Upper lobe of right lung (tissue), 1 donor: Measurements from ENCODE around the gene KRT84. TPM values are rescaled to one million over a fixed set of nuclear protein-coding genes. Genes with fewer than 3 reads are reported as not detected.

ENCODE experiments used
- ATAC-seq: fragments of 200-7000 bp; cut with Tn5 transposase; one replicate; pipeline ENCODE4 v1.9.1; 2020; ENCODE audit warnings: mild to moderate bottlenecking, moderate library complexity
- DNase-seq: peaks from one replicate; pipeline ENCODE4 v3.0.0-alpha.2; 2020
- H3K27ac ChIP-seq: fragments of 200-600 bp; one replicate; pipeline ENCODE4 v1.8.0; 2022
- H3K27me3 ChIP-seq: fragments of 200-600 bp; one replicate; pipeline ENCODE4 v1.8.0; 2022; ENCODE audit warnings: mild to moderate bottlenecking
- H3K36me3 ChIP-seq: fragments of 200-600 bp; one replicate; pipeline ENCODE4 v1.8.0; 2022
- H3K4me1 ChIP-seq: fragments of 200-600 bp; one replicate; pipeline ENCODE4 v1.8.0; 2022
- H3K4me3 ChIP-seq: fragments of 200-600 bp; one replicate; pipeline ENCODE4 v1.8.0; 2022; ENCODE audit warnings: mild to moderate bottlenecking
- H3K9me3 ChIP-seq: fragments of 200-600 bp; one replicate; pipeline ENCODE4 v1.8.0; 2022
- intact Hi-C: fragments of 100-400 bp; cut with DNase I; formaldehyde crosslinking; loops from one replicate; pipeline ENCODE4 v1.11.0; 2022
- total RNA-seq: library from RNA; stranded (reverse); fragmentation: NEBNext Ultra II Directional; extraction: Animal tissue kit (Norgen Biotek cat#: 25700); gene quantifications from one replicate; pipeline ENCODE4 v1.2.1, GENCODE V29; 2021
- TF ChIP-seq, protein P1 (sequence below): fragments of 200-600 bp; IDR thresholded peaks from one replicate; pipeline ENCODE4 v1.8.0; 2022; ENCODE audit warnings: antibody characterized with exemption
- donor health status: DM: no; HTN: yes; CAD: no; lungs with severe emphysema.

The KRT84 gene
- total RNA-seq, 1 donor from 2014 or later = not detected

DNA sequence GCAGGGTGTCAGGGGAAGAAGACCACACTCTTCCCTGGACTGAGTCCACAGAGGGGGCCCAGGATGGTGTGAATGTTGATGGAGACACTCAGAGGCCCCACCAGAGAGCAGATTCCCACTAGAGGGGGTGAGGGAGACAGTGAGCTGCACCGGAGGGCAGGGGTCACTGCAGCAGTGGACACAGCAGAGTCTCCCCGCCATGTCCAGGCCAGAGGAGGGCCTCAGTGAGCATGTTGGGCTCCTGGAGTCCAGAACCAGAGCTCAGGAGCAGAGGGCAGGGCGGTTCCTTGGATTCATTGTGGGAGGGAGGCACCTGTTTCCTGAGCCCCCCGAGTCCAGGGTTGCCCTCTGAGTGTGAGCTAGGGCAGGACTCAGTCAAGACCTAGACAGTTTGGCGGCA, 22.5 kb upstream of the KRT84 start:
- intact Hi-C loops = no loop called here
- no peaks in the 10 kb centered on the region for H3K9me3 ChIP-seq
- TF ChIP-seq, protein P1, sequence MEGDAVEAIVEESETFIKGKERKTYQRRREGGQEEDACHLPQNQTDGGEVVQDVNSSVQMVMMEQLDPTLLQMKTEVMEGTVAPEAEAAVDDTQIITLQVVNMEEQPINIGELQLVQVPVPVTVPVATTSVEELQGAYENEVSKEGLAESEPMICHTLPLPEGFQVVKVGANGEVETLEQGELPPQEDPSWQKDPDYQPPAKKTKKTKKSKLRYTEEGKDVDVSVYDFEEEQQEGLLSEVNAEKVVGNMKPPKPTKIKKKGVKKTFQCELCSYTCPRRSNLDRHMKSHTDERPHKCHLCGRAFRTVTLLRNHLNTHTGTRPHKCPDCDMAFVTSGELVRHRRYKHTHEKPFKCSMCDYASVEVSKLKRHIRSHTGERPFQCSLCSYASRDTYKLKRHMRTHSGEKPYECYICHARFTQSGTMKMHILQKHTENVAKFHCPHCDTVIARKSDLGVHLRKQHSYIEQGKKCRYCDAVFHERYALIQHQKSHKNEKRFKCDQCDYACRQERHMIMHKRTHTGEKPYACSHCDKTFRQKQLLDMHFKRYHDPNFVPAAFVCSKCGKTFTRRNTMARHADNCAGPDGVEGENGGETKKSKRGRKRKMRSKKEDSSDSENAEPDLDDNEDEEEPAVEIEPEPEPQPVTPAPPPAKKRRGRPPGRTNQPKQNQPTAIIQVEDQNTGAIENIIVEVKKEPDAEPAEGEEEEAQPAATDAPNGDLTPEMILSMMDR = no peak
- no peak for ATAC-seq
- no peaks in the 10 kb centered on the region for H3K4me1 ChIP-seq
- no peak for DNase-seq
- peaks cover 4% of the 10 kb centered on the region for H3K27me3 ChIP-seq
- no peak overlapping the region for H3K4me3 ChIP-seq
- H3K27ac ChIP-seq = no peak overlapping the region
- H3K36me3 ChIP-seq = no peaks in the 10 kb centered on the region

DNA sequence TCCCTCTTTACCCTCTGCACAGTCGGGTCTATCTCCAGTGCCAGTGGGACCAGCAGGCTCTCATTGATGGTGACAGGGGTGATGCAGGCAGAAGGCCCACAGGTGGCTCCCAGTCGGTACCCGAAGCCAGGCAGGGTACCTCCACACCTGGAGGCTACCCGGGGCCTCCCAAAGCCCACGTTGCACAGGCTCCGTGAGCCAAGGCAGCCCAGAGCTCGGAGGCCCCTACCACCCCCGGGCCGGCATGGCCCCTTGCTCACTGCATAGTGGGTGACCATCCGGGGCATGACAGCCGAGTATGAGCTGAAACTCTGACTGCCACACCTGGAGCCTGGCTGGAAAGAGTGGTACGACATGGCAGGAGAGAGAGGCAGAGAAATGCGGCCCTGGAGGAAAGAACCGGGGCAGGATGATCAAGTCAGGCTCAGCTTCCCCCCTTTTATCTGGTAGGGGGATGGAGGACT, 20.5 kb upstream of the KRT84 start, which contains the start of gene KRT82:
TSS of gene KRT82 (minus strand) at position 414 of the 464 bp plus-strand sequence. CDS start at position 356, 58 bp downstream.
- DNase-seq = no peak
- H3K9me3 ChIP-seq = no peaks in the 10 kb centered on the region
- intact Hi-C loops = no loop called here
- H3K27me3 ChIP-seq = no peaks in the 10 kb centered on the region
- no peaks in the 10 kb centered on the region for H3K36me3 ChIP-seq
- no peak for ATAC-seq
- H3K4me3 ChIP-seq = no peak within 1 kb of the TSS
- TF ChIP-seq, protein P1 = no peak
- H3K27ac ChIP-seq = no peak within 1 kb of the TSS
- H3K4me1 ChIP-seq = no peaks in the 10 kb centered on the region

DNA sequence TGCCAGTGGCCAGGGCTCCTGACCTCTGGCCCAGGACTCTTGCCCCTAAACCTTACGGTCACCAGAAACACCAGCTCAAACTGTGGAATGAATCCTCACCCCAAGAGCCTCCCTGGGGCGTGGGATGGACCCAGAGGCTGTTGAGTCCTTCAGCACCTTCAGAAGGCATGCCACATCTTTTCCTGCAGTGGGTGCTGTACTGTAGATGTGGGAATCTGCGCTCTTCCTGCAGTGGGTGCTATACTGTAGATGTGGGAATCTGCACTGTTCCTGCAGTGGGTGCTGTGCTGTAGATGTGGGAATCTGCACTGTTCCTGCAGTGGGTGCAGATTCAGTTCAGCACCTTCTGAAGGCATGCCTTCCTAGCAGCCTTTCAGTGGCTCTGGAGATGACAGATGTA, 19.5 kb upstream of the KRT84 start:
- ATAC-seq (no peak), DNase-seq (no peak)
- Histone ChIP-seq H3K27ac (no peak overlapping the region), H3K9me3 (no peaks in the 10 kb centered on the region), H3K4me1 (no peaks in the 10 kb centered on the region), H3K36me3 (no peaks in the 10 kb centered on the region), H3K27me3 (peaks cover 4% of the 10 kb centered on the region), H3K4me3 (no peak overlapping the region)
- TF ChIP-seq, protein P1 = no peak
- intact Hi-C loops = no loop called here

DNA sequence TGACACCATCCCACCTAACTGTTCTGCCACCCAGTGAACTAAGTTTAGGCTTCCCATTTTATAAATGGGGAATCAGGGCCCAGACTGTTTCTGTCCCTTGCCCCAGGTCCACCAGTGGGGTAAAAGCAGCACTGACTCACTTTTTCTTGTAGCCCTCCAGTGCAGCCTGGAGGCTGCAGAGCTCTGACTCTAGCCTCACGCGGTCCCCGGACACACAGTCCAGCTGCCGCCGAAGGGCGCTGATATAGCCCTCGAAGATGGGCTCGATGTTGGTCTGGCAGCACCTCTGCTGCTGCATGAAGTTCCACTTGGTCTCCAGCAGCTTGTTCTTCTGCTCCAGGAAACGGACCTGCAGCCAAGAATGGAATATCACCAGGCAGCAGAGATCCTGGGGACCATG, 18.1 kb upstream of the KRT84 start:
- Histone ChIP-seq H3K36me3 (no peaks in the 10 kb centered on the region), H3K27me3 (peaks cover 11% of the 10 kb centered on the region), H3K4me3 (no peak overlapping the region), H3K9me3 (no peaks in the 10 kb centered on the region), H3K4me1 (no peaks in the 10 kb centered on the region), H3K27ac (no peak overlapping the region)
- ATAC-seq (no peak), DNase-seq (no peak)
- TF ChIP-seq, protein P1 = no peak
- intact Hi-C loops = no loop called here

DNA sequence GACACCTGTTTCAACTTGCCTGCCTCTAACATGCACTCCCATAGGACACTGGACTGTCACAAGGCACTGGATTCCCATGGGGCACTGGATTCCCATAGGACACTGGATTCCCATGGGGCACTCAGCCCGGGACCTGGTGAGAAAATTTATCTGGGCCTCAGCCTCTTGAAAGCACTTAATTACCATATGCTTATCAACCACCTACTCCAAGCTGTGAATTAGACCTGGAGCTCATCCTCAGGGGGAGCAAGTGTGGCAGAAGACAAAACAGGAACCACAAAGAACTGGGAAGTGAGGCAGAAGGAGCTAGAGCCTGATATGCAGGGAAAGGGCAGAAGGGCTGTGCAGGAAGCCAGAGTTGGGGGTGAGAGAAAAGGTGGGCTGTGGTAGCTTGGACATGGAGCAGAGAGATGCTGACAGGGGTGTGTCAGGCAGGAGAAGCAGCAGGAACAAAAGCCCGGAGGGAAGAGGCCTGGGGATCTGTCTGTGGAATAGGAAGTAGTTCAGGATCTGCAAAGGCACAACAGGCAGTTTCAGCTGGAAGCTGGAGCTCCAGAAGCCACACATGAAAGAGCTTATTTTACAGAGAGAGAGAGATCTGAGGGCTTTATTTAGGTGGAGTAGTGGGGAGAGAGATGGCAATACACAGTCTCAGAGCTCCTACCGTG, 17.6 kb upstream of the KRT84 start:
- Histone ChIP-seq H3K4me3 (no peak overlapping the region), H3K36me3 (no peaks in the 10 kb centered on the region), H3K9me3 (no peaks in the 10 kb centered on the region), H3K27ac (no peak overlapping the region), H3K4me1 (no peaks in the 10 kb centered on the region), H3K27me3 (peaks cover 11% of the 10 kb centered on the region)
- no peak for DNase-seq
- no peak for ATAC-seq
- TF ChIP-seq, protein P1 = no peak
- intact Hi-C loops = no loop called here
